IPS-NIHi7 (cell line): ENCODE measurements around the gene PRDM10.
"Not testable (repeated sequence)": the region's sequence is repeated elsewhere in the genome, so short reads cannot be mapped to it uniquely, and the experiment has no call there.

Experiments used
- DNase-seq: peaks from one replicate; pipeline ENCODE4 v3.0.0; 2012; ENCODE audit warnings: mixed read lengths; ENCODE audit errors: extremely low spot score

Gene PRDM10

DNA sequence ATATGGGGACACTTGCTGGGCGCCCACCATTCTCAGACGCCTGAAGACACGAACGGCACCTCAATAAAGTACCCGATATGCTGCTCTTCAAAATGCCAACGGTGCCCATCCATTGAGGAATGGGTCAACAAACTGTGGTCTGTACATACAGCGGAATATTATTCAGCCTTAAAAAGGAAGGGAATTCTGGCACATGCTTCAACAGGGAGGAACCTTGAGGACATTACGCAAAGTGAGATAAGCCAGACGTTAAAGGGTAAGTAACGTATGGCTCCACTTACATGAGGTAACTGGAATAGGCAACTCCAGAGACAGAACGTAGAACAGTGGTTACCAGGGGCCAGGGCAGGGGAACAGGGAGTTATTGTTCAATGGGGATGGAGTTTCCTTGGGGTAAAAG, 28.0 kb downstream of the PRDM10 start:
- DNase-seq: no peak

DNA sequence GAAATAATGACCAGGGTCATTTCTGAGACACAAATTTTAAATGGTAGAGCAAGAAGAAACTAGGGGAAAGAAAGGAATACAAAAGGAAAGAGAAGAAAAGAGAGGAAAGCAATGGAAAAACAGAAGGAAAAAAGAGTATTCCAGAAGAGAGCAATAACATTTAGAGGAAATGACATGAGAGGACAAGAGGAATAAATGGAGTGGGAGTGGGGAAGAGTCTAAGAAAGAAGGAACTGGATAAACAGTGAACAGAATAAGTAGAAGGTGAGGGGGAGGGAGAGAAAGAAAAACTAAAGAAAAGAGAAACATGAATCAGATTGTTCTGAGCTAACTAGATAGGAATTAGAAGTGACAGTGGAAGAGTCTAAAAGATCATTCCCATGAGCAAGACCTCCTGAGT, 28.4 kb downstream of the PRDM10 start:
- no peak for DNase-seq

DNA sequence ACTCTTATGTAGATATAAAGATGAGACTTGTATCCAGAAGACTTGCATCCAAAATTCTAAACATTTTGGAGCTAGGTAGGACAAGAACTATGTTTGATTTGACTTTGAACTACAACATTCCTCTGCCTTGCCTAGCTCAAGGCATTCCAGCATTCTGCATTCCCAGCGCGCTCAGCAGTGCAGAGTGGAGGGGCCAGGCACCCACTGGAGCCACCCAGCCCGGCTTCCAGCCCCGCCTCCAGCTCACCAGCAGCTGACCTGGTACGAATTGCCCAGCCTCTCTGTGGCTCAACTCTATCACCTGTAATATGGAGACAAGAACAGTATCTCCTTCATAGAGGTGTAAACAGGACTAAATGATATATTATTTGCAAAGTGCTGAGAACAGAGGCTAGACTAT, 28.8 kb downstream of the PRDM10 start:
- DNase-seq: peak; percentile 83

DNA sequence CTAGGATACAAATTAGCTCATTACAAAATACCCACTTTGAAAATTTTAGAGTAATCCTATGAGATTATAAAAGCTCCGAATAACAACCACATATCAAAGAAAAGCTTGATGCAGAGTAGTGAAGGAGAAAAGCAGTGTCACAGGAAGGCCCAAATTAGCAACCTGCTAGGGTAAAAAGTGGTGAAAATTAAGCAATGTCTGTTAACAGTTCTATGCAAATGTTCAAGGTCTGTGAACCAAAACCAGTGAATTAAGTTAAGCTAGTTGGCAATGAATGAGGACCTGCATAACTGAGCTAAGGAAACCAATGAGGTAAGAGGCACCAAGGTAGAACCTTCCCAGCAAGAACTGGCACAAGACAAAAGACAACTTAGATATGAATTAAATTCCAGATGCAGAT, 29.6 kb downstream of the PRDM10 start:
- DNase-seq: no peak

DNA sequence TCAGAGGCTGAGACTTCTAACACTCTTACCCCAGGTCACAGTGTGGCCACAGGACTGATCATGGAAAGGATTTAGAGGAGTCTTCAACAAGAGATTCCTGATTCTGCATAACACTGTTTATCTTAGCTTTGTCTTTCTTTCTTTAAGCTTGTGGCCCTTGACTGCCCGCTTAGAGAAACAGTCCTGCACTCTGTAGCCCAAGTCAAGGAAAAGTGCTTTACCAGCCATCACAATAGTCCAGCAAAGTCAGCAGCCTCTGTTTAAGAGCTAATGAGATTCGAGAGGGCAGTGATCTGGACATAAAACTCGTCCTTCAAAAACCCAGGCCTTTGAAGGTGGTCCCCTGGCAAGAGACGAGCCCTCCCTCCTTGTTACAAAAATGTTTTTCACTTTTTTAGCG, 30.0 kb downstream of the PRDM10 start:
- no peak for DNase-seq

DNA sequence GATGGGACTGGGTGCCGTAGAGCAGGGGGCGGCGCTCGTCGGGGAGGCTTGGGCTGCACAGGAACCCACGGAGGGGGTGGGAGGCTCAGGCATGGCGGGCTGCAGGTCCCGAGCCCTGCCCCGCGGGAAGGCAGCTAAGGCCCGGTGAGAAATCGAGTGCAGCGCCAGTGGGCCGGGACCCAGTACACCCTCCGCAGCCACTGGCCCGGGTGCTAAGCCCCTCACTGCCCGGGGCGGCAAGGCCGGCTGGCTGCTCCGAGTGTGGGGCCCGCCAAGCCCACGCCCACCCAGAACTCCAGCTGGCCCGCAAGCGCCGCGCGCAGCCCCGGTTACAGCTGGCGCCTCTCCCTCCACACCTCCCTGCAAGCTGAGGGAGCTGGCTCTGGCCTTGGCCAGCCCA, 30.8 kb downstream of the PRDM10 start:
- DNase-seq: not testable (repeated sequence)

DNA sequence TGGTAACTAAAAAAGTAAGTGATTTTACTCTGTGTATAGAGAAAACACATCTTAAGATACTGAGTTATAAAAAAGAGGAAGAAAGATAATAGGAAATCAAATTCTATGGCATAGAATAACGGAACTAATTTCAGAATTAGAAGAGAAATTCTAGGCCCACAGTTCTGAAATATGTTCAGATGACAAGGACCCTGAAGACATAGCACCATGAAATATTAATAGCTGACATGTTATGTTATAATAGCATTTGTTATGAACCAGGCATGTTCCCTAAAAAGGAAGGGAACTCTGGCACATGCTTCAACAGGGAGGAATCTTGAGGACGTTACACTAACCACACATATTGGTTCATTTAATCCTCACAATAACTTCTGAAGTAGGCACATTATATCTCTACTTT, 32.7 kb downstream of the PRDM10 start:
- no peak for DNase-seq

DNA sequence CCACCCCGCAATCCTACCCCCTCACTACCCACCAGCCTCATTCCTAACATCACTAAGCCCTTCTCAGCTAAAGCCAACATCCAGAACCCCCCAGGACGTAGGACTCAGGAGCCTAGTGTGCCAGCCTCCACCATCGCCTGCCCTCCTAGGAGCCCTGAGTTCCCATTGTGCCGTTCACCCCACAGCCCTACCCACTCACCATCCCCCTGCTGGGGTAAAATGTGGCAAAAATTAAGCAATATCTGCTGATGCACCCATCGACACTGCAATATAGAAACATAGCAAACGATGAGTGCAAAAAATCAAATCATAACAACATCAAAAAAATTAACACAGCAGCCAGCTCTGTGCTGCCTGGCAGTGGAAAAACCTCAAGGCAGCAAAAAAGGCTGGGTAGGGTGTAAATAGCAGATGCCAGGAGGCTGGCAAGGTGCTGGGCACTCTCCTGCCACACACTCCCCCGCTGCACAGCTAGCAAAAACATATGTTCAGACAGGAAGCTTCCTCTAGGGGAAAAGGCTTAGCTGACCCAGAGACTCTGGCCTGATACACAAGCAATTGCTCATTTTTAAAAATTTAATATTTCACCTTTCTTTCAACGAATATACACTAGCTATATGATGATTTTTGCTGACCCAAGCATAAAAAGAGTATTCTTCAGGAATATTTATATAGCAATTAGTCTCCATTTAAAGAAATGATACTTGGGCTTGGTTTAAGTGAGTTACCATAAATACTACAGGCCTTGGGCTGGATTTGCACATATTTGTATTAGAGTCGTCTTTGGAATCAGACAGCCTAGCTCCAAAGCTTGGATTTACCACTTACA, 33.8 kb downstream of the PRDM10 start:
- DNase-seq: no peak

DNA sequence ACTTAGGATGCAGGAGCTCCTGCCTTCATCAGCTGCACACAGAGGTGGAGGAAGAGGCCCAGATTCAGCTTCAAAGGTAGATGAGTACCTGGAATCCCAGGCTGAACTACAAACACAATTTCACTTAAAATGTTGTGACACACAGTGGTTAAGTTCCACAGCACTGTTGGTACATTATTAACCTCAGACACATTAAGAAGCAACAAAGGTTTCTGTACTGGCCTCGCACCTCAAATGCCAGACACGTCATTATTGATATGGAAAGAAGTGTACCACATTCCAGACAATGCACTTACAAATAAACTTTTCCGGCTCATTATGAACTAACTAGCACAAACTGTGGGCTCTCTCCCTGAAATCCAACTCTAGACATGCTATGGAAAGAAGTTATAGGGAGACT, 34.6 kb downstream of the PRDM10 start:
- DNase-seq: no peak

DNA sequence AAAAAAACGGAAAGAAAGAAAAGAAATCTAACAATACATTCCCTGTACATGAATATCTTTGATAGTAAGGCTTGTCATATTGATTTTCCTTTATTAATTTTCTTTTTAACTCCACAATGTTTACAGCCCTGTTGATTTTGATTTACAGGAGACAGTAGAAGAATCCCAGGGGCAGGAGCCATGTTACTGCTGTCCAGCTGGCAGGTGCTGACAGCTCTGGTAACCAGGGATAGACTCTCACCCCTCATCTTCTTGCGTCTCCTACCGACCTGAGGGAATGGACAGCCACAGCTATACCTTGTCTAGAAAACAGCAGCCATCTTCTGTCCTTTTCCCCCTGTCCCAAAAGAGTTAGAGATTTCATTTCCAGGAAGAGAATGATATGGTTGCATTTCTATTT, 37.4 kb downstream of the PRDM10 start:
- peak; percentile 41 for DNase-seq

DNA sequence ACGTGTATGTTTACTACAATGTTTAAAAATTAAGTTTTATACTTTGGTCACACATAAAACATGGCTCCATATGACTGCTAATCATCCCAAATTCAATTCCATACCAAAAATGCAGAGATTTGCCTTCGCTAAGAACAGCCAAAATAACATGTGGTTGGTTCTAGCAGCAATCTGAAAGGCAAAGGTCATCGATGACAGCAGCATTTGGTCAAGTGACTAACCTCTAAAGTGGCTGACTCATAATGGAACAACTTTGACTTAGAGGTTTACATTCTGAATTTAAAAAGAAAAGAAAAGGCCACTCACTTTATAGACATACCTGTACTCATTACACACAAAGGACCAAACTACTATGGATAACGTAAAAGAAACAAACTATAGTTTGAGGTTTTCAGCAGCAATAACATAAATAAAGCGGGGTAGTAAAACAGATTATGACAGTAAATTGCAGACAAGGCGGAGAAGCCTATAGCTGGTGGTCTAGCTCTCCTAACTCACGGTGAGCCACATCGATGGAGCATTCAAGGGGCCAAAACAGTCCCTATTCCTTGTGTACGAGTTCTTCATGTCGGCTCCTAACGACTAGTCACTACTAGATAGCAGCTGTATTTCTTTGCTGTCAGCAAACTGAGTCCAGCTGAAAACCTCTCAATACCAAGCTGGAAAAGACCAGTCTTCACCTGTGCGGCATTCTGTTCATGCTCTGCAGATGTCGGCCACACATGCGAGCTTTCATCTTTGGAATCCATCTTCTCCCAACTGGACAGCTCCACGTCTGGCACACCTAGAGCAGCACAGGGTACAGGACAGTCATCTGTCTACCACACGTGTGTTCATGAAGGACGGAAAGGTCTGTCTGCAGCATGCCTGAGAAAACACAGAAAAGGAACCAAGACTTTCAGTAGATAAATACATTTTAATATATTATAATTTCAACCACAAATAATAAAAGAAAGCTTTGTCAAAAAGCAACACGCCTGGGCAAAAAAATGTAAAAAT, 42.1 kb downstream of the PRDM10 start:
- DNase-seq: no peak

DNA sequence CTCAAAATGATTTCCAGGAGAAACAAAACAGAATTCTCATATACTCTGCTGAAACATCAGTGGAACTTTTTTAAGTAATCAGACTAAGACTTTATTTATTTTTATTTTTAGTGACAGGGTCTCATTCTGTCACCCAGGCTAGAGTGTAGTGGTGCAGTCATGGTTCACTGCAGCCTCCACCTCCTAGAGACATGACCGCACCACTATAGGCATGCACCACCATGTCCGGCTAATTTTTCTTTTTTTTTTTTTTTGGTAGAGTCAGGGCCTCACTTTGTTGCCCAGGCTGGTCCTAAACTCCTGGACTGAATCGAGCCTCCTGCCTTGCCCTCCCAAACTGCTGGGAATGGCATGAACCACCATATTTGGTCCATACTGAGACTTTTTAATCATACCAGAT, 42.9 kb downstream of the PRDM10 start:
- no peak for DNase-seq

DNA sequence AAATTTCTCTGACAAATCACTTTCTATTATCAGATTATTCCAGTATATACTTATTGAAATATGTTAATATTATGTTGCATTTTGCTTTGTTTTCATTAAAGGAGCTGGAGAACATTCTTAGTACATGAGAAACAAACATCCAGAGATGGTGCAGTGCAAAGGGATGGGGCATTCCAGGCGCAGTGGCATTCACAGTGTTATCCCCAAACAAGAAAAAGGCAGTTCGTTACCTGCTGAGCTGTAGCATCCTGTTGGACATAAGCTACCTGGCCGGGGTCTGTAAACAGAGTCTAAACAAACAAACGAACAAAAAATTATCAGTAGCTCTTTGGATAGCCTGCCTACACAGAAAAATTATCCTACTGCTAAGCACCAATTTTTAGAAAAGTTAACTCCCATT, 47.4 kb downstream of the PRDM10 start:
- DNase-seq: no peak

DNA sequence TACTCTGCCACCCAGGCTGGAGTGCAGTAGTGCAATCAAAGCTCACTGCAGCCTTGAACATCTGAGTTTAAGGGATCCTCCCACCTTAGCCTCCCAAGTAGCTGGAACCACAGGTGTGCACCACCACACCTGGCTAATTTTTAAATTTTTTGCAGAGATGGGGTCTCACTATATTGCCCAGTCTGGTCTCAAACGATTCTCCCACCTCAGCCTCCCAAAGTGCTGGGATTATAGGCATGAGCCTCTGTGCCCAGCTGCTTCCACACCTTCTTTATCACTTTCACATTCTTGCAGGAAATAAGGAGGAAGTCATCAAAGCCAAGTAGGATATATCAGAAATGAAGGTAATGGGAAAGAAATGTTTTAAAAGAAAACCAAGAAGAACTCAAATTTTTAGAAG, 47.9 kb downstream of the PRDM10 start:
- not testable (repeated sequence) for DNase-seq

DNA sequence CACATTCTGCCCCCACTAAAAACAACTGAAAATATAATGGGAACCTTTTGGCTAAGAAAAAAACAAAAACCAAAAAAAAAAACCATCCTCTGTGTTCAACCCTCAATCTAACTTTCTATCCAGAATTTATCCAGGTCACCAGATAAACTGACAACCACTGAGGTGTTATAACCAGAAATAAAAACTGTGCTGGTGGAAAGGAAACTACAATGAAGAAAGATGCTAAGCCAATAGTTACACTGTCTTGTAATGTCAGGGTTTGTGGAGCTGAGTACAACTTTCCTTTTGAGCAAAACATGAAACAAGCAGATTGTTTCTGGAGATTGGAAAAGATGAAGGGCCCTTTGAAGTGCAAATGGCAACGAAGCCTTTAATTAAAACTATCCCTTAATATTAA, 50.8 kb downstream of the PRDM10 start:
- no peak for DNase-seq

DNA sequence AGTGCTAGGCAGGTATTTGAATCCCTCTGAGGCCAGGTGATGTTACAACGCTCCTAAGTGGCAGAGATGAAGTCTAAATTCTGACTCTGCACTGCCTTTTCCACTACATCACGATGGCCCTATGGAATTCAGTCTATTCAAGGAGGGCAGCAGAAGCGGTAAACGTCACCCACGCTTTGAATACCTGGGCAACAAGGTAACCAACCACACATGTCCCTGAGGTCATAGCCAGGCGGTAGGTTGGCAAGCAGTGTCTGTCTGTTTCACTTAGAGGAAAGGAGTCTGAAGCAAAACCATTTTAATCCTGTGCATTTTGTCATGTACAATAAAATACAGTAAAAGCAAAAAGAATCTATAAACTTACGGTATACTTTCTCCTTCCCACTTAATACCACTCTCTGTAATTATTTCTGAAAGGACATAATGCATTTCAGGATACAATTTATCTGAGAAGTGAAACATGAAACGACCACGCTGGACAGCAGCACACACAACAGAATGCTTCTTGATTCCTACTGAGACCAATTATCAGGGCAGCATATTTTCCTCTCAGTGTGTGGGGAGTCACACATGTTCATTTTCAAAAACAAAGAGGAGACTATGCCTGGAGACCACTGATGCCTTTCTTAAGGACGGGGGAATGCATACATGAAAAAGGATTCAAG, 51.3 kb downstream of the PRDM10 start:
- no peak for DNase-seq

DNA sequence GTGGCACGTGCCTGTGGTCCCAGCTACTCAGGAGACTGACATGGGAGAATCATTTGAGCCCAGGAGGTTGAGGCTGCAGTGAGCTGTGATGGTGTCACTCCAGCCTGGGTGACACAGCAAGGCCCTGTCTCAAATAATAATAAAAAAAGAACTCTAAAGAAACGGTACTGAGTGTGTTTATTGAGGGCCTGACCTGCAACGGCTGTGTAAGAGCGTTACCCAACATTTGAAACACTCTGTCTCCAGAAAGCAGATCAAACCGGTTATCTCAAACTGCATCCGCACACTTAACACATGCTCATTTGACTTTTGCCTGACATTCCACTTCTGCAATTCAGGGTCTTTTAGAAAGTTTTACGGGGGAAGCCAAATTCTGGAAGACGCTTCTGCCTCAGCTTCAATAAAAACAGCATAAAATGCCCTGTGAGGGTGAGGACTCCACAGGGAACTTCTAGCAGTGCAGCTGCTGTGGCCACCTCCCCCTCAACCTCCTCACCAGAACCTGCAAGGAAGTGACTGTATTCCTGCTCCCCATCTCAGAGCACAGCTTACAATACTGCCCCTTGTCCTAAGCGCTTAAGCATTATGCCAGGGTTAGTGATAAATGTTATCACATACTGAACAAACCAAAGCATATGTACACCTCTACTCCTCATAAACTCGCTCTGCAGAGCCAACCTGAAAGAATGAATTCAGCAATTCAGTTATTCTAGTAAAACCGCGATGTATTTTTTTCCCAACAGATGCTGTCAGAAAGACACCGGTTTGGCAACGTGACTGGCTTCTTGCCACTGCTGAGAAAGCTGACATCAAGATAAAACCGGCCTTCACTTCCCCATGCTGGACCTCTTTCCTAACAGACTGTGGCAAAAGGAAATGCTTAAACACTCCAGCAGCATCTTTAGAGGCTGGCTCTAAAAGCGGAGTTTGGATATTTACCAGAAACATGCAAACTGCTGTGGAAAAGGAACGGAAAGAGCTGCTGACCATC, 52.2 kb downstream of the PRDM10 start:
- no peak for DNase-seq

DNA sequence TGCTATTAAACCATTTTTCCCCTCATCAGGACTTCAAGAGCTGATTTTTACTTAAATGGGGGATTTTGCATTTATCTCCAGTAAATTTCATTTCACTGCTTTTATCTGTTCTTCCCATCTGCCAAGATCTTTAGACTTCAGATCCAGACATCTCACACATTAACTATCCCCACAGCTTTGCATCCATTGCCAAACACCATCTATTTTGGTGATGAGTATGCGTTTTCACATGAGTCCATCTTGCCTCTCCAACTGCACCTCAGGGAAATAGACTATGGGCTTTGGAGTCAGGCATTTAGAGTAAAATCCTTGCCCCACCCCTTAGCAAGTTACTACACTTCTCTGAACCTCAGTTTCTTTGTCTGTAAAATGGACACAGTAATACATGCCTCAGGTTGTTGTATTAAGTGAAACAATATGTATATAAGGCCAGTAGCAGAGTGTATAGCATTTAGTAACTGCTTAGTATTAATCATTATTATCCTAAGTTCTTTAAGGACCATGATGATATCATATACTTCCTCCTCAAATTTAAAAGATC, 53.6 kb downstream of the PRDM10 start:
- no peak for DNase-seq

DNA sequence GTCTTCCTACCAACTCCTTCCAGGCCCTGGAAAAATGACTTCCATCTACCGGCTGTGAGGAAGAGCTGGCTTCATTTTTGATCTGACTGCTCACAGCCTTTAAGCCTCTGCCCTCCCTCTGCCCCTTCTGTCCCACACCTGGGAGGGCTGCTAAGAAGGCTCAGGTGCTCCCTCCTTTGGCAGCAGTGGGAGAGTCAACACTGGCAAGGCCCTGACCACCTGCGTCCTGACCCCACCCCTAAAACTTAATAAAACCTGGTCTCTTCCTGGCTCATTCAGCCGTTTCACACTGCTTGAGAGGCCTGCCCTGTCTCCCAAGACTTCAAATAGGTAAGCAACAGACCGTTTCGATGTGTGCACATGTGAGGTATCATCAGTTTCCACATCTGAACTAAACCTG, 55.2 kb downstream of the PRDM10 start:
- peak; percentile 75 for DNase-seq

DNA sequence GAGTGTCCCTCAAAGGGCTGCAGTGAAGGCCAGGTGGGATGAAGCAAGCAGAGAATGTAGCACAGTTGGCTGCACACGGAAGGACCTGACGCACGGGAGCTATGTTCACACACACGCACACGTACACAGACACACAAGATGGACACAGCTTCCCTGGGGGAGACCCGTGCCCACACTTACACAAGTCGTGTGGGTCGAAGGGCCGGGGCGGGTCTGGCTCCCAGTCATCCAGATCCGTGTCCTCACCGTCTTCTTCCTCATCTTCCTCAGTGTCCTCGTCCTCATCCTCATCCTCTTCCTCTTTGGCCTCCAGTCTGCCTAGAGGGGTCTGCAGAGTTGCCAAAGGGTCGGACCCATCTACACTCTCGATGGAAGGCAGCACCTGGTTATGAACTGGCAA, 55.7 kb downstream of the PRDM10 start:
- no peak for DNase-seq

DNA sequence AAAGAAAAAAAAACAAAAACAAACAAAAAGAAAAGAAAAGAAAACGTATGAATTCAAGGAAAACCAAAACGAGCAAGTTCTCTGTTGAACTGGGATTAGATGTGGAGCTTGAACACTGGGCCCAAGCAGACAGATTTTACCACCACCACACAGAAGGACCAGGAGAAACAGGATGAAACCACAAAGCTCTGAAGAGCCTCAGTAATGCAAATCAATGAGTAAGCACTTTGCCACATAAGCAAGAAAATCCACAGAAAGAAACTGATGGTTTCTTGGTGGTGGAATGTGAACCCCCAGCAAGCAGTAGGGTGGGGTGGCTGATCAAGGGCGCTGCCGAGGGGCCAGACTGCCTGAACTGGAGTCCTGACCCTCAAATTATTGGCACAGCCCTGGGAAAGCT, 56.4 kb downstream of the PRDM10 start:
- DNase-seq: no peak
